NCI-H2107 (cell line): Measurements from ENCODE around the gene CYP27C1.

ENCODE experiments used
- DNase-seq: peaks from one replicate; lab custom pipeline; 2025; lab: John Stamatoyannopoulos, UW

CYP27C1 gene

GRCh38 chr2:127193164-127193966 is 26.7 kb downstream of the CYP27C1 start:
- DNase-seq, result no peak

- DNase-seq, result no peak
These were observed 28.5 kb downstream of the CYP27C1 start for GRCh38 chr2:127191331-127192219.

- DNase-seq, result no peak
These were observed 31.3 kb downstream of the CYP27C1 start for GRCh38 chr2:127188797-127189196.

- DNase-seq, result no peak
These were observed 32.3 kb downstream of the CYP27C1 start for GRCh38 chr2:127187831-127188230.

- no peak for DNase-seq
These were observed 32.9 kb downstream of the CYP27C1 start for GRCh38 chr2:127187081-127187775.

- no peak for DNase-seq
These were observed 34.4 kb downstream of the CYP27C1 start for GRCh38 chr2:127185705-127186104.

- DNase-seq, result no peak
These were observed 35.0 kb downstream of the CYP27C1 start for GRCh38 chr2:127185093-127185492.

GRCh38 chr2:127183771-127184170 is 36.3 kb downstream of the CYP27C1 start:
- no peak for DNase-seq

- no peak for DNase-seq
These were observed 37.3 kb downstream of the CYP27C1 start for GRCh38 chr2:127182626-127183458.

- DNase-seq, result no peak
These were observed 38.2 kb downstream of the CYP27C1 start for GRCh38 chr2:127181851-127182250.

- DNase-seq, result no peak
These were observed 40.3 kb downstream of the CYP27C1 start for GRCh38 chr2:127179766-127180165.

- DNase-seq, result no peak
These were observed 42.4 kb downstream of the CYP27C1 start for GRCh38 chr2:127177617-127178263.

GRCh38 chr2:127176371-127177311 is 43.5 kb downstream of the CYP27C1 start:
- DNase-seq, result no peak

GRCh38 chr2:127175751-127176354 is 44.2 kb downstream of the CYP27C1 start:
- no peak for DNase-seq

- DNase-seq, result no peak
These were observed 44.9 kb downstream of the CYP27C1 start for GRCh38 chr2:127175041-127175721.

- no peak for DNase-seq
These were observed 45.5 kb downstream of the CYP27C1 start for GRCh38 chr2:127174640-127175039.

- no peak for DNase-seq
These were observed 46.0 kb downstream of the CYP27C1 start for GRCh38 chr2:127174136-127174535.

- no peak for DNase-seq
These were observed 47.0 kb downstream of the CYP27C1 start for GRCh38 chr2:127173057-127173456.

- no peak for DNase-seq
These were observed 47.8 kb downstream of the CYP27C1 start for GRCh38 chr2:127172306-127172705.
